Measurements from ENCODE around the gene RNF213.
"Not testable (repeated sequence)": the region's sequence is repeated elsewhere in the genome, so short reads cannot be mapped to it uniquely, and the experiment has no call there.

The RNF213 gene

GRCh38 chr17:80270836-80271235, 10.2 kb downstream of the RNF213 start:
- no peak overlapping the region for H3K4me3 ChIP-seq (ENCODE audit: low read length)
- no peak for DNase-seq (ENCODE audit: low read depth)
- TF ChIP-seq CTCF (conservative IDR thresholded peaks at IDR 0.05; ENCODE audit: low read depth, low read length): no peak

GRCh38 chr17:80272366-80272765, 11.7 kb downstream of the RNF213 start:
- no peak for DNase-seq (ENCODE audit: low read depth)
- TF ChIP-seq CTCF (conservative IDR thresholded peaks at IDR 0.05; ENCODE audit: low read depth, low read length): no peak

GRCh38 chr17:80274331-80274730, 13.7 kb downstream of the RNF213 start:
- TF ChIP-seq CTCF (conservative IDR thresholded peaks at IDR 0.05; ENCODE audit: low read depth, low read length): no peak
- no peak for DNase-seq (ENCODE audit: low read depth)
- no peak overlapping the region for H3K4me3 ChIP-seq (ENCODE audit: low read length)

More at GRCh38 chr17:80272366-80272765, 11.7 kb downstream of the RNF213 start:
- no peak overlapping the region for H3K4me3 ChIP-seq (ENCODE audit: low read length)

GRCh38 chr17:80274871-80275449, 14.3 kb downstream of the RNF213 start:
- H3K4me3 ChIP-seq (ENCODE audit: low read length): no peak overlapping the region
- no peak for DNase-seq (ENCODE audit: low read depth)
- no peak for TF ChIP-seq CTCF (conservative IDR thresholded peaks at IDR 0.05; ENCODE audit: low read depth, low read length)

GRCh38 chr17:80275857-80276256, 15.2 kb downstream of the RNF213 start:
- DNase-seq (ENCODE audit: low read depth); H3K4me3 ChIP-seq (ENCODE audit: low read length): not testable (repeated sequence)

GRCh38 chr17:80277751-80278671, 17.4 kb downstream of the RNF213 start:
- no peak for DNase-seq (ENCODE audit: low read depth)
- no peak for TF ChIP-seq CTCF (conservative IDR thresholded peaks at IDR 0.05; ENCODE audit: low read depth, low read length)

GRCh38 chr17:80279895-80280294, 19.2 kb downstream of the RNF213 start:
- peak; percentile 22 for TF ChIP-seq CTCF (conservative IDR thresholded peaks at IDR 0.05; ENCODE audit: low read depth, low read length)
- H3K4me3 ChIP-seq (ENCODE audit: low read length): no peak overlapping the region
- DNase-seq (ENCODE audit: low read depth): peak; percentile 59

More at GRCh38 chr17:80277751-80278671, 17.4 kb downstream of the RNF213 start:
- no peak overlapping the region for H3K4me3 ChIP-seq (ENCODE audit: low read length)
